IgD-negative memory B cell (primary cell): ENCODE measurements around the gene MAB21L2. TPM values are rescaled to one million over a fixed set of nuclear protein-coding genes. Genes with fewer than 3 reads are reported as not detected.

Source experiments
- H3K27ac Mint-ChIP-seq, 3 donors: one replicate each; pipeline ENCODE4 v1.8.0; 2020 to 2022; ENCODE audit warnings: mild to moderate bottlenecking in 3 of 3, mixed read lengths in 3 of 3, moderate library complexity in 1 of 3
- H3K27me3 Mint-ChIP-seq: one replicate; pipeline ENCODE4 v1.8.0; 2021; ENCODE audit warnings: mixed read lengths
- H3K36me3 Mint-ChIP-seq: one replicate; pipeline ENCODE4 v1.8.0; 2020; ENCODE audit warnings: mild to moderate bottlenecking, mixed read lengths
- H3K4me1 Mint-ChIP-seq, 3 donors: one replicate each; pipeline ENCODE4 v1.8.0; 2020 to 2022; ENCODE audit warnings: mixed read lengths in 3 of 3, mild to moderate bottlenecking in 1 of 3
- H3K4me3 Mint-ChIP-seq, 4 donors: one replicate each; pipeline ENCODE4 v1.8.0; 2020 to 2022; ENCODE audit warnings: mild to moderate bottlenecking in 4 of 4, mixed read lengths in 4 of 4, moderate library complexity in 3 of 4
- H3K9me3 Mint-ChIP-seq, 3 donors: one replicate each; pipeline ENCODE4 v1.8.0; 2020 to 2021; ENCODE audit warnings: mixed read lengths in 3 of 3, mild to moderate bottlenecking in 1 of 3
- polyA plus RNA-seq: library from polyadenylated mRNA; unstranded; fragments of 300-500 nt; fragmentation: Illumina TruSeq; gene quantifications from one replicate; pipeline ENCODE4 v1.2.3, GENCODE V29; 2021

MAB21L2 gene
- polyA plus RNA-seq, 1 donor from 2014 or later, result not detected

- Mint-ChIP-seq H3K27me3 (no peaks in the 10 kb centered on the region), H3K4me1 (no peaks in the 10 kb centered on the region), H3K9me3 (peaks cover 3 to 8% (median 5%) of the 10 kb centered on the region in 3 donors), H3K36me3 (peaks cover 10% of the 10 kb centered on the region), H3K27ac (no peak overlapping the region), H3K4me3 (no peak overlapping the region)
Observed at GRCh38 chr4:150567070-150567469, 14.9 kb upstream of the MAB21L2 start.

- H3K36me3 Mint-ChIP-seq, result peaks cover 10% of the 10 kb centered on the region
- no peak overlapping the region for H3K27ac Mint-ChIP-seq
- no peak overlapping the region for H3K4me3 Mint-ChIP-seq
- H3K27me3 Mint-ChIP-seq, result no peaks in the 10 kb centered on the region
- H3K9me3 Mint-ChIP-seq, result peaks cover 3 to 6% (median 5%) of the 10 kb centered on the region in 3 donors
- no peaks in the 10 kb centered on the region for H3K4me1 Mint-ChIP-seq
Observed at GRCh38 chr4:150569384-150569987, 12.5 kb upstream of the MAB21L2 start.

- Mint-ChIP-seq H3K27me3 (no peaks in the 10 kb centered on the region), H3K4me3 (no peak overlapping the region), H3K4me1 (no peaks in the 10 kb centered on the region), H3K27ac (no peak overlapping the region), H3K36me3 (peaks cover 5% of the 10 kb centered on the region), H3K9me3 (peaks cover under 1 to 2% (median under 1%) of the 10 kb centered on the region in 3 donors)
Observed at GRCh38 chr4:150569998-150570535, 11.9 kb upstream of the MAB21L2 start.

- Mint-ChIP-seq H3K4me3 (no peak overlapping the region), H3K27ac (no peak overlapping the region), H3K27me3 (no peaks in the 10 kb centered on the region), H3K4me1 (no peaks in the 10 kb centered on the region), H3K36me3 (peaks cover 6% of the 10 kb centered on the region), H3K9me3 (no peaks in the 10 kb centered on the region)
Observed at GRCh38 chr4:150570862-150571261, 11.1 kb upstream of the MAB21L2 start.

- Mint-ChIP-seq H3K36me3 (peaks cover 6% of the 10 kb centered on the region), H3K27ac (no peak overlapping the region), H3K4me3 (no peak overlapping the region), H3K27me3 (no peaks in the 10 kb centered on the region), H3K4me1 (no peaks in the 10 kb centered on the region), H3K9me3 (no peaks in the 10 kb centered on the region)
Observed at GRCh38 chr4:150572704-150573504, 9.0 kb upstream of the MAB21L2 start.

GRCh38 chr4:150573534-150573933 lies 8.4 kb upstream of the MAB21L2 start:
- Mint-ChIP-seq H3K27ac (no peak overlapping the region), H3K27me3 (no peaks in the 10 kb centered on the region), H3K9me3 (no peaks in the 10 kb centered on the region)

GRCh38 chr4:150574678-150575077 lies 7.3 kb upstream of the MAB21L2 start:
- peaks cover 10% of the 10 kb centered on the region for H3K36me3 Mint-ChIP-seq
- H3K27me3 Mint-ChIP-seq, result no peaks in the 10 kb centered on the region
- H3K27ac Mint-ChIP-seq, result no peak overlapping the region
- H3K4me3 Mint-ChIP-seq, result no peak overlapping the region
- no peaks in the 10 kb centered on the region for H3K4me1 Mint-ChIP-seq
- peaks cover 0 to 2% (median 0%) of the 10 kb centered on the region in 3 donors for H3K9me3 Mint-ChIP-seq

More at GRCh38 chr4:150573534-150573933, 8.4 kb upstream of the MAB21L2 start:
- Mint-ChIP-seq H3K4me1 (no peaks in the 10 kb centered on the region), H3K4me3 (no peak overlapping the region), H3K36me3 (peaks cover 6% of the 10 kb centered on the region)

GRCh38 chr4:150577796-150578195 lies 4.2 kb upstream of the MAB21L2 start:
- no peaks in the 10 kb centered on the region for H3K27me3 Mint-ChIP-seq
- no peaks in the 10 kb centered on the region for H3K4me1 Mint-ChIP-seq
- no peak overlapping the region for H3K4me3 Mint-ChIP-seq
- H3K9me3 Mint-ChIP-seq, result peaks cover 0 to 2% (median 0%) of the 10 kb centered on the region in 3 donors
- peaks cover 13% of the 10 kb centered on the region for H3K36me3 Mint-ChIP-seq
- H3K27ac Mint-ChIP-seq, result no peak overlapping the region

- Mint-ChIP-seq H3K4me1 (no peaks in the 10 kb centered on the region), H3K27me3 (no peaks in the 10 kb centered on the region), H3K9me3 (peaks cover 0 to 2% (median 2%) of the 10 kb centered on the region in 3 donors), H3K27ac (no peak overlapping the region), H3K4me3 (no peak overlapping the region), H3K36me3 (peaks cover 13% of the 10 kb centered on the region)
Observed at GRCh38 chr4:150578745-150579501, 3.0 kb upstream of the MAB21L2 start.

GRCh38 chr4:150579551-150580234 lies 2.3 kb upstream of the MAB21L2 start:
- H3K4me3 Mint-ChIP-seq, result no peak overlapping the region
- no peak overlapping the region for H3K27ac Mint-ChIP-seq
- no peaks in the 10 kb centered on the region for H3K27me3 Mint-ChIP-seq
- H3K4me1 Mint-ChIP-seq, result no peaks in the 10 kb centered on the region
- H3K36me3 Mint-ChIP-seq, result peaks cover 16% of the 10 kb centered on the region
- H3K9me3 Mint-ChIP-seq, result peaks cover 0 to 4% (median 2%) of the 10 kb centered on the region in 3 donors

GRCh38 chr4:150580306-150580705 lies 1.6 kb upstream of the MAB21L2 start:
- H3K9me3 Mint-ChIP-seq, result peaks cover 0 to 4% (median 2%) of the 10 kb centered on the region in 3 donors
- H3K27ac Mint-ChIP-seq, result peak overlapping the region in 1 of 3 donors; percentile 67
- H3K4me3 Mint-ChIP-seq, result no peak overlapping the region
- peaks cover 17% of the 10 kb centered on the region for H3K36me3 Mint-ChIP-seq
- no peaks in the 10 kb centered on the region for H3K27me3 Mint-ChIP-seq
- no peaks in the 10 kb centered on the region for H3K4me1 Mint-ChIP-seq

- Mint-ChIP-seq H3K27ac (no peak overlapping the region), H3K9me3 (peaks cover 0 to 4% (median 2%) of the 10 kb centered on the region in 3 donors), H3K4me3 (no peak overlapping the region), H3K36me3 (peaks cover 18% of the 10 kb centered on the region), H3K4me1 (no peaks in the 10 kb centered on the region), H3K27me3 (no peaks in the 10 kb centered on the region)
Observed at GRCh38 chr4:150581056-150581605, 820 bp upstream of the MAB21L2 start.

- Mint-ChIP-seq H3K4me1 (no peaks in the 10 kb centered on the region), H3K9me3 (peaks cover 0 to 4% (median 2%) of the 10 kb centered on the region in 3 donors), H3K36me3 (peaks cover 18% of the 10 kb centered on the region), H3K4me3 (no peak overlapping the region), H3K27me3 (no peaks in the 10 kb centered on the region), H3K27ac (no peak overlapping the region)
Observed at GRCh38 chr4:150581641-150582051, 305 bp upstream of the MAB21L2 start.

- Mint-ChIP-seq H3K27ac (no peak overlapping the region), H3K4me1 (no peaks in the 10 kb centered on the region), H3K36me3 (peaks cover 18% of the 10 kb centered on the region), H3K9me3 (peaks cover 0 to 4% (median 2%) of the 10 kb centered on the region in 3 donors), H3K4me3 (no peak overlapping the region), H3K27me3 (no peaks in the 10 kb centered on the region)
Observed at GRCh38 chr4:150582873-150583286, 929 bp downstream of the MAB21L2 start.
